Muscle of back (tissue), 10 donors: ENCODE results near the gene ARMCX6. TPM values are rescaled to one million over a fixed set of nuclear protein-coding genes. Genes with fewer than 3 reads are reported as not detected.

Experiments
- polyA plus RNA-seq, 10 donors: library from polyadenylated mRNA; unstranded; fragments of 120-200 nt; gene quantifications; one replicate each; pipeline ENCODE4 v1.2.1, GENCODE V29; 2013; ENCODE audit not compliant: insufficient read length in 10 of 10

Gene ARMCX6
- polyA plus RNA-seq, 10 donors, result 71.9 to 115 (median 103) TPM

Other genes with a start within 250 kb of the ARMCX6 start
- gene BTK, start 231.8 kb downstream of the ARMCX6 start, polyA plus RNA-seq, result 1 to 10 TPM; 1.5 to 3.9 (median 2.5) TPM
- 1,000 to 10,000 TPM; 1,054 to 1,994 (median 1,337) TPM for gene RPL36A, start 227.0 kb downstream of the ARMCX6 start, polyA plus RNA-seq
- gene GLA, start 210.1 kb downstream of the ARMCX6 start, polyA plus RNA-seq, result 10 to 100 TPM; 15.2 to 25.6 (median 17.5) TPM
- 10 to 100 TPM; 63.4 to 80.1 (median 70.1) TPM for gene HNRNPH2, start 209.8 kb downstream of the ARMCX6 start, polyA plus RNA-seq
- gene ARMCX4, start 132.5 kb downstream of the ARMCX6 start, polyA plus RNA-seq, result 10 to 100 TPM; 22.7 to 52.8 (median 46.3) TPM
- 10 to 100 TPM; 71.9 to 93.3 (median 84.6) TPM for gene ARMCX1, start 67.5 kb downstream of the ARMCX6 start, polyA plus RNA-seq
- 100 to 1,000 TPM; 110 to 170 (median 146) TPM for gene ARMCX3, start 5.2 kb upstream of the ARMCX6 start, polyA plus RNA-seq
- gene ARMCX2, start 41.9 kb upstream of the ARMCX6 start, polyA plus RNA-seq, result 100 to 1,000 TPM; 108 to 158 (median 140) TPM